Measurements from ENCODE around the gene OR13J1. TPM values are rescaled to one million over a fixed set of nuclear protein-coding genes. Genes with fewer than 3 reads are reported as not detected.

Gene OR13J1
- total and polyA plus RNA-seq, 4 donors: not detected

DNA sequence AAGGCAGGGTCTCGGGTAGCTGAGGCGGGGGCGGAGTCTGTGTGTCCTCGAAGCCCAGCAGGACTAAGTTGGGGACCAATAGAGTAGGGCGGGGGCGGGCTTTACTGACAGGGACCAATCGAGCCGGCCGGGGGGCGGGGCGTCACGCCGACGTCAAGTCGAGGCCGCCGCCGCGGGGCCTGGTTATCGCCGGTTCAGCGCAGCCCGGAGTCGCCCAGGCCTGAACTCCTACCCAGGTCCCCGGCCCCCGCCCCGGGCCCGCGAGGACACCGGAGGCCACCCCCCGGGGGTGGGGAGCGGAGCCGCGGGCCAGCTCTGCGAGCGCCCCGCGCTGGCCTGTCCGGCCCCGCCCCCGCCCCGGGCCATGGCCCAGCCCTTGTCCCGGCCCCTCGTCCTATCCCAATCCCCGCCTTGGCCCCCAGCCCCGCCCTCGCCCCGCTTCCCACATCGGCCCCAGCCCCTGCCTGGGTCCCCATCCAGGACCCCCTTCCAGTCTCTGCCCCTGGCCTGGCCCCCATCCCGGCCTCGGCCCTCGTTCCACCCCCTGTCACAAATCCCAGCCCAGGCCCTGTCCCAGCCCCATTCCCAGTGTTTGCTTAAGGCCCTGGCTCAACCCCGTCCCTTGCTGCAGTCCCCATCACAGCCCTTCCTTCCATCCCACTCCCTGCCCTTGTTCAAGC is 41.0 kb downstream of the OR13J1 start, which contains the start of gene TMEM8B:
TSS of gene TMEM8B (plus strand) at position 145 of the 680 bp plus-strand sequence. CDS start at position 365, 220 bp downstream.
- DNase-seq (peak; percentile 97 to 98 (median 97)), ATAC-seq (ENCODE audit: insufficient read depth, low FRiP score) (peak; percentile 90)
- Histone ChIP-seq H3K4me3 (peak within 1 kb of the TSS; percentile 62), H3K27me3 (ENCODE audit: control insufficient read depth in 3 of 3, insufficient read depth in 3 of 3, low read length in 2 of 3) (no peaks in the 10 kb centered on the region), H3K27ac (ENCODE audit: low read depth in 1 of 2, low read length in 1 of 2) (peak within 1 kb of the TSS; percentile 90 to 93), H3K4me1 (ENCODE audit: control insufficient read depth in 5 of 5, insufficient read depth in 5 of 5, low read length in 5 of 5) (peaks cover under 1 to 44% (median 21%) of the 10 kb centered on the region in 5 donors), H3K9me3 (ENCODE audit: control insufficient read depth in 4 of 4, insufficient read depth in 3 of 4, low read length in 3 of 4) (no peaks in the 10 kb centered on the region), H3K36me3 (ENCODE audit: control insufficient read depth in 4 of 4, insufficient read depth in 4 of 4, low read length in 4 of 4) (no peaks in the 10 kb centered on the region), H3K9ac (ENCODE audit: insufficient read depth in 1 of 2, low read length in 2 of 2) (peak within 1 kb of the TSS; percentile 69 to 91)
- WGBS, 2 donors: 1 to 2% methylated on average over 32 to 53 of the region's 53 CpGs
- no peak for TF ChIP-seq CTCF (IDR thresholded peaks at IDR 0.05; ENCODE audit: control extremely low read depth, extremely low read depth)

- Histone ChIP-seq H3K27ac (ENCODE audit: low read depth in 1 of 2, low read length in 1 of 2) (peak within 1 kb of the TSS; percentile 90 to 93), H3K4me3 (peak within 1 kb of the TSS; percentile 62), H3K36me3 (ENCODE audit: control insufficient read depth in 4 of 4, insufficient read depth in 4 of 4, low read length in 4 of 4) (no peaks in the 10 kb centered on the region), H3K9ac (ENCODE audit: insufficient read depth in 1 of 2, low read length in 2 of 2) (peak within 1 kb of the TSS; percentile 69 to 91), H3K27me3 (ENCODE audit: control insufficient read depth in 3 of 3, insufficient read depth in 3 of 3, low read length in 2 of 3) (no peaks in the 10 kb centered on the region), H3K9me3 (ENCODE audit: control insufficient read depth in 4 of 4, insufficient read depth in 3 of 4, low read length in 3 of 4) (no peaks in the 10 kb centered on the region), H3K4me1 (ENCODE audit: control insufficient read depth in 5 of 5, insufficient read depth in 5 of 5, low read length in 5 of 5) (peaks cover 0 to 39% (median 17%) of the 10 kb centered on the region in 5 donors)
- DNase-seq: peak in 1 of 3 donors; percentile 55
- TF ChIP-seq CTCF (IDR thresholded peaks at IDR 0.05; ENCODE audit: control extremely low read depth, extremely low read depth): no peak
- ATAC-seq (ENCODE audit: insufficient read depth, low FRiP score): no peak
- 0 to 1% methylated on average over 18 to 21 of the region's 21 CpGs for WGBS, 2 donors
Measured at GRCh38 chr9:35828716-35829083, 41.5 kb downstream of the OR13J1 start, which contains the start of gene FAM221B. TSS of gene FAM221B (minus strand) at chr9:35828732. CDS start at chr9:35826161, 2,571 bp downstream.

- no peak for DNase-seq
- 90 to 93% methylated on average over 3 of the region's 3 CpGs for whole genome bisulfite sequencing, 2 donors
- Histone ChIP-seq H3K9ac (ENCODE audit: insufficient read depth in 1 of 2, low read length in 2 of 2) (no peak overlapping the region), H3K36me3 (ENCODE audit: control insufficient read depth in 4 of 4, insufficient read depth in 4 of 4, low read length in 4 of 4) (no peaks in the 10 kb centered on the region), H3K27ac (ENCODE audit: low read depth in 1 of 2, low read length in 1 of 2) (no peak overlapping the region), H3K9me3 (ENCODE audit: control insufficient read depth in 4 of 4, insufficient read depth in 3 of 4, low read length in 3 of 4) (no peaks in the 10 kb centered on the region), H3K27me3 (ENCODE audit: control insufficient read depth in 3 of 3, insufficient read depth in 3 of 3, low read length in 2 of 3) (no peaks in the 10 kb centered on the region), H3K4me1 (ENCODE audit: control insufficient read depth in 5 of 5, insufficient read depth in 5 of 5, low read length in 5 of 5) (peaks cover 0 to 28% (median 12%) of the 10 kb centered on the region in 5 donors), H3K4me3 (no peak overlapping the region)
- no peak for ATAC-seq (ENCODE audit: insufficient read depth, low FRiP score)
- TF ChIP-seq CTCF (IDR thresholded peaks at IDR 0.05; ENCODE audit: control extremely low read depth, extremely low read depth): no peak
Measured at GRCh38 chr9:35827486-35827885, 42.7 kb downstream of the OR13J1 start.

All from lung (tissue), 12 donors.